COR-L47 (cell line): ENCODE results near the gene TMCO4.
A peak's percentile ranks its signal among the peaks of the same experiment; 100 is the strongest.
"Not testable (repeated sequence)": the region's sequence is repeated elsewhere in the genome, so short reads cannot be mapped to it uniquely, and the experiment has no call there.

ENCODE experiments used
- DNase-seq: peaks from one replicate; lab custom pipeline; 2025; lab: John Stamatoyannopoulos, UW

TMCO4 gene

DNA sequence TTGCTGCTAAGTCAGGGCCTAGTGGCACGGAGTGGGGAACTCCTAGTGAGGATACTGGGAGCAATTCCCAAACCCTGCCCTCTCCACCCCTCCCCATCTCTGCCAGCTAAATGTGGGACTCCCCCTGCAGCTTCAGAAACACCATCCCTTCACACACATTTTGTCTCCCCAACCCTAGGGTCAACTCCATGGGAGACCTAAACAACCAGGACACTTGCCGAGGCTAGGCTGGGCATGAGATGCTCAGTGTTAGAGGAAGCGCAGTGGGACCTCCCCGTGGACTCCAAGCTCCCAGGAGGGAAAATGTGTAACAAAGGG, 13.9 kb upstream of the TMCO4 start:
- DNase-seq = no peak

DNA sequence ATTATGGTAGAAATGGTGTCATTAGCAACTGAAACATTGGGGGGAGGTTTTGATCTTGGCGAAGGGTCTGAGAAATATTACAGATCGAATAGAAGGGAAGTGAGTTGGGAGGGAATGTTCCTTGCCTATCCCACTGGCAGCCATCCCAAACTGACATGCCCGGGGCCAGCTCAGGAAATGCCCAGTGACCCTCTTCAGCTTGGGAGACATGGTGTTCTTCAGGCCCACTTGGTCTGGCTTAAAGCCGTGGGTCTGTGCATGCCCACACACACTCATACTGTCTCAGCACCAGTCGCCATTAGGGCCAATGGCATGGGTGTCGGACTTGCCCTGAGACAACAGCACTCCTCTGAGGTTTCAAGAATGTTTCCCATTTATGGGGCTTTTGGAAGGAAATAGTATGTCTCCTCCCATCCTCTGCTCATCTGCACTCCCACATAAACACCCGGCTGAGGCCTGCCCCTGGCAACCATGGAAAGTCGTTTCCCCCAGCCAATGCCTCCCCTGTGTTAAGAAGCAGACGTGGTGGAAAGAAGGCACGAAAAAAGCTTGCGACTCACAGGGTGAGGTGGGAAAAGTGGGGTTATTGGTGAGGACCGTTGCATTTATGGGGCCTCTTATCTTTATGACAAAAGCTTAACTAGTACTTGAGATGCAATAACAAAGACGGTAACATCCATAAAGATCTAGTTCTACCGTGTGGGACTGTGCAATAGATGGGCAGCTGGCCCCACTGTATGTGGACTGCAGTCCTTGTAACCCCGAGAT, 13.3 kb upstream of the TMCO4 start:
- DNase-seq = no peak

DNA sequence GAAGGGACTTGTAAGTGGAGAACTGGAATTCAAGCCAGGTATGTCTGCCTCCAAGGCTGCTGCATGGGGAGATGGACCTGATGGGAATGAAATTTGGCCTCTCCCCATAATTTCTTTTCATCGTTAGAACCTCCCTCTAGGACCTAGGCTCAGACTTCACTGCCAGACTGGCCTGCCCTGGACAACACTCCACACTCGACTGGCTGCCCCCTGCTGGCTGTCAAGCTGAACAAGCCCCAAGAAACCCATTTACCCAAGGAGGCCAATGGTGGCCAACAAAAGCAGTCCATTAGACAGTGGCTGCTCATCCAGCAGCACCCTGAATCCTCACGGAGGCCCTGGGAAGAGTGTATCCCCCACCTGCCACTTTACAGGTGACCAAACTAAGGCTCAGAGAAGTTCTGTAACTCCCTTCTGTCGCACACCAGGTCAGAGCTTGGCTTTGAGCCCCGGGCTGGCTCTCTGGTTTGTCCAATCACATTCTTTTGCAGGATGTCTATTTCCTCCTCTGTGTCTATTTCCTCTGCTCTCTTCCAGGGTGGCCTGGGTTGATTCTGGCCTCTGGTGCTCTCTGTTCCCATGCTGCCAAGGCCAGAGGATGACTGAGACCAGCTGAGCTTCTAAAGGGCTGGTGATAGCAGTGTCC, 11.6 kb upstream of the TMCO4 start:
- no peak for DNase-seq

DNA sequence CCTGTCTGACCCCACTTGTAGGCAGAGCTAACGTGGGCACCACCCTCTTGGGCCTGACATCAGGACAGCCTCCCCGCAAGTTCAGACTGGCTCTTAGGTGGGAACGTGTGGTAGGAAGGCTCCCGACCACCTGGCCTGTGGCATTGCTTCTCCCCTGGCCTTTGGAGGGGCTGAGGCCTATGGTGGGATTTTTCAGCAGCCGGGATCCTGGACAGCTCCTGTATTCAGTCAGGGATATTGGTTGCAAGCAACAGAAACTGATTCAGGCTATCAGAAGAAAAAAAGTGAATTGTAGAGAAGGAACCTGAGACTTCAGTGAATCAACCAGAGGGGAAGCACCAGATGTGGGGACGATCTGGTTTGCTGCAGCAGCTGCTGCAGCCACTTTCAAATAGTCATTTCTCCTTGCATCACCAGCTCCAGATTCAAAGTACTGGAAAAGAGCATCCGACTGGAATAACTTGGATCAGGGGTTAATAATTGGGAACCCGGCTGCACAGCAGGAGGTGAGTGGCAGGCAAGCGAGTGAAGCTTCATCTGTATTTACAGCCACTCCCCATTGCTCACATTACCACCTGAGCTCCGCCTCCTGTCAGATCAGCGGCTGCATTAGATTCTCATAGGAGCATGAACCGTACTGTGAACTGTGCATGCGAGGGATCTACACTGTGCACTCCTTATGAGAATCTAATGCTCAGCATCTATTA, 9.5 kb upstream of the TMCO4 start:
- no peak for DNase-seq

DNA sequence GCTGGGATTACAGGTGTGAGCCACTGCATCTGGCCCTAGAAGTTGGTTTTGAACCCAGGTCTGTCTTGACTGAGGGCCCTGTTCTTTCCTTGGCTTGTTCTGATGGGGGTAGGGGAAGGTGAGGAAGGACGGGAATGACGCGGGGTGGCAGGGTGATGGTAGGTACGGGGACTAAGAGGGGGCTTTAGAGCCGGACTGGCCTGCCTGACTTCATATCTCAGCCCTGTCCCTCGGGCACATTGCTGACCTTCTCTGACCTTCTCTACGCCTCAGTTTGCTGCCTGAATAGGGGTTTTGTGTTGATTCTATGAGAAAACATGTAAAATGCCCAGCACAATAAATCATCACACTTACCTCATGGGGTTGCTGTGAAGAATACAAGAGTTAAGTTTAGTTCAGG, 8.6 kb upstream of the TMCO4 start:
- DNase-seq = no peak

DNA sequence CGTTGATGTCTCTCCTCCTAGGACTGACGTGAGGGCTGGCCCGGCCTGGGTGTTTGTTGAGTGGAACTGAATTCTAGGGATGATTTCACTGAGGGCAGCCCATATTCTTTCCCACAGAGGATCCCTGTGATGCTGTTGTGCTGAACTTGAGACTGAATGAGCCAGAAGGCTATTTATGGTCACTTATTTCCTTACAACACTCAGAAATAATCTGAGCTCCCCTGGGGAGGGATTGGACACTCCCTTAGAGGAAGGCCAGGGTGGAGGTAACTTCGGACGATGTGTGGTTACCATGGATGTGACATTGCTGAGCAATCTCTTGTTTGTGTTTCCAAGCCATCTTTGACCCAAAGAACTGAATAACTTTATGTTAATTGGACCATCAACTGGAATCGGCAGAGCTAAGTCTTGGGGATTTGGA, 5.1 kb upstream of the TMCO4 start:
- no peak for DNase-seq

DNA sequence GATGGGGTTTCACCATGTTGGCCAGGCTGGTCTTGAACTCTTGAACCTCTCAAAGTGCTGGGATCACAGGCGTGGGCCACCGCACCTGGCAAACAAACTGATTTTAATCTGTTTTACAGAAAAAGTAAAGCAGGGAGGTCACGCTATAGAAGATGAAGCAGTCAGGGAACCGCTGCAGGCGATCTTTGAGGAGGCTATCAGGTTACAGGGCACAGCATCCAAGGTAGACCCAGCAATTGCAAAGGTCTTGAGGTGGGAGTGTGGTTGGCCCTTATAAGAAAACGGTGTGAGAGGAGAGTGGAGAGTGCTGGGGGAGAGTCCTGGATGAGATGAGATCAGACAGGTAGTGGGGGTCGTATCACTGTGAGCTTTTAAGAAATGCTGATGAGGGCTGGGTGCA, 2.6 kb upstream of the TMCO4 start:
- no peak for DNase-seq

DNA sequence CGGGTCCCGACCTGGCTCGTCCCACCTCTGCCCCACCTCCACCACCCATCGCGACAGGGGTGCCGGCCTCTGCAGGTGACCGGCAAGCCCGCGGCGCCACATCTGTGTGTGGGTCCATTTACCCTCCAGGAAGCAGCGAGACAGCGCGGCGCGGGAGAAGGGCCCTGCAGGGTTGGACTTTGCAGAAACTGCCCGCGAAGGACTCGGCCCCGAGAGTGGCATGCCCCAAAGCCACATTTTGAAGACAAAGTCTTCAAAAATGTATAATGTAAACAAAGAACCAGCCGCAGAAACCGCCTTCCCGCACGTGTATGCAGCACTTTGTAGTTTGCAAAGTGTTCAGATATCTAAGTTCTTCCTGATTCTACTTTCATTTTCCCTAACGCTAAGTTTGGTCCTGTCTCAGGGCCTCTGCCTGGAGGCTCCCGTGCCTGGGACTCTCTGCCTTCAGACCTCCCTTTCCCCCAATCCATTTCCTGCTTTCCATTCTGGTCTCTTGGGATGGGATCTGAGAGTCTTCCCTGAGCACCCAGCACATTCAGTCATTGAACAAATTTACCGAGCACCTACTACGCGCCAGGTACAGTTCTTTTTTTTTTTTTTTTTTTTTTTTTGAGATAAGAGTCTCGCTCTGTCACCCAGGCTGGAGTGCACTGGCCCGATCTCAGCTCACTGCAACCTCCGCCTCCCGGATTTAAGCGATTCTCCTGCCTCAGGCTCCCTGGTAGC, 524 bp upstream of the TMCO4 start:
- DNase-seq = no peak

DNA sequence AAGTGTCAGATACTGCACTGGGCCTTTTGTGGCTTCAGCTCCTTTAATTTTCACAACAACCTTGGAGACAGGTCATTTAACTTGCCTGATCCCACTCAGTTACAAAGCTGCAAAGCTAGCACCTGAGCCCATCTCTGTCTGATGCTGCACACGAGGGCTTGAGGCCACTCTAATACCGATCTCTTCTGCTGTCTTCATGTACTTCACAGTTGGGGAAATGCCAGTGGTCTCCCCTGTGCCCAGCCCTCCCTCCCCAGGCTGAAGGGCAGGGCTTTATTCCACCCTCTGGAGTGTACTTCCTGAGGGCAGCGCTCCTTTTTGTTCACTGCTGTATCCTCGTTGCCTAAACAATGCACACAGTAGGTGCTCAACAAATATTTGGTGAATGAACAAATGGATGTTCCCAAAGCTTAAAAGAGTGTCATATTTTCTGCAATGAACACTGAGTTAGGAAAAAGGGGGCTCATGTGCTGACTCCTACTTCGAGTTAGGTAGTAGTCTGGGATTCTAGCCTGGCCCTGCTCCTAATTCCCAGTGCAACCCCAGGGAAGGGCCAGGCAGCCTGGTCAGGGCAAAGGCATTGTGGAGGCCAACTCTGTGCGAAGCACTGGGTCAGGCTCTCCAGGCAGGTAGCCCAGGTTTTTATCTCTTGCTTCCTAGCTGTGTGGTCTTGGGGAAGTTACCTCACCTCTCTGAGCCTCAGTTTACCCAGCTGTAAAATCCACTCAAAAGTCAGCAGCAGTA, 1.1 kb downstream of the TMCO4 start:
- DNase-seq = no peak

DNA sequence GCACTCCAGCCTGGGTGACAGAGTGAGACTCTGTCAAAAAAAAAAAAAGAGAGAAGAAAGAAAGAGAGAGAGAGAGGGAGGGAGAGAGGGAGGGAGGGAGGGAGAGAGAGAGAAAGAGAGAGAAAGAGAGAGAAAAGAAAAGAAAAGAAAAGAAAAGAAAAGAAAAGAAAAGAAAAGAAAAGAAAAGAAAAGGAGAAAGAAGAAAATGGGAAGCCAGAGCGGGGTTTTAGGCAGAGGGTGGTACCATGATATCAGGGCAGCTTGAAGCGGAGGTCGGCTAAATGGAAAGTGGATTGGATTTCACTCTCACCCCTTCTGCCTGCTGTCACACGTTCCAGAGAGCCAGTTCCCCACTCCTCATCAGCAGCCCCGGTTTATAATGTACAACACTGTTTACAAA, 1.9 kb downstream of the TMCO4 start:
- peak; percentile 24 for DNase-seq

DNA sequence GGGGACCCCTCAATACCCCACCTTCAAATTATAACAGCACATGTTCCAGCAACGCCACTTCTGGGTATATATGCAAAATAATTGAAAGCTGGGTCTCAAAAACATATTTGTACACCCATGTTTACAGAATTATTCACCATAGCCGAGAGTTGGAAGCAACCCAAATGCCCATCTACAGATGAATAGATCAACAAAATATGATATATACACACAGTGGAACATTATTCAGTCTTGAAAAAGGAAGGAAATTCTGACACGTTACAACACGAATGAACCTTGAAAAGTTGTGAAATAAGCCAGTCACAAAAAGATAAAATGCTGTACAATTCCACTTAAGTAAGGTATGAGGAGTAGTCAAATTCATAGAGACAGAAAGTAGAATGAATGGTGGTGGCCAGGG, 5.1 kb downstream of the TMCO4 start:
- no peak for DNase-seq

DNA sequence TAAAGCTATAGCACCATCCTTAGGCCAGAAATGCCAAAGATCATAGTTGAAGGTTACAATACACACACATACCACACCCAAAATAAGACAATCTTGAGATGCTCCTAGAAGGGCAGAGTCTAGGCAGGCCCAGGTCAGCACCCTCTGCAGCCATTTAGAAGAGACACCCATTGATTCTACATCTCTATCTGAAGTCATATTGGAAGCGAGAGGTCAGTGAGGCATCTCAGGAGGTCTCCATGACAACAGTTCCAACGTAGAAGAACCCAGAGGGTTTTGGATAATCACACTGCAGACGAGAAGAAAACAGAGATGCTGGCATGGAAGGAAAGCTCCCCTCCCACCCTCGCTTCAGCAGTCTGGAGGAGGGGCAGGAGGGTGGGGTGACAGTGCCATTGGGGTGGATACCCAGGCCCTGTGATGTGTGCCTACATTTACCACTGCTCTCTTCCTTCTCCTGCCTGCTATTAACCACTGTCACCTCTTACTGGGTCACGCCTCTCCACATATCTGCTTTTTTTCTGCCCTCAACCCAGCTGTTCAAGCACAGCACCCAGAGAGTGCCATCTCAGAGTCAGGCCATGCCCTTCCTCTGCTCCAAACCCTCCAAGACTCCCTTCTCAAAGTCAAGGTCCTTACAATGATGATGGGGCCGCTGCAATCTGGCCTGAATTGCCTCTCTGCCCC, 6.2 kb downstream of the TMCO4 start:
- no peak for DNase-seq

DNA sequence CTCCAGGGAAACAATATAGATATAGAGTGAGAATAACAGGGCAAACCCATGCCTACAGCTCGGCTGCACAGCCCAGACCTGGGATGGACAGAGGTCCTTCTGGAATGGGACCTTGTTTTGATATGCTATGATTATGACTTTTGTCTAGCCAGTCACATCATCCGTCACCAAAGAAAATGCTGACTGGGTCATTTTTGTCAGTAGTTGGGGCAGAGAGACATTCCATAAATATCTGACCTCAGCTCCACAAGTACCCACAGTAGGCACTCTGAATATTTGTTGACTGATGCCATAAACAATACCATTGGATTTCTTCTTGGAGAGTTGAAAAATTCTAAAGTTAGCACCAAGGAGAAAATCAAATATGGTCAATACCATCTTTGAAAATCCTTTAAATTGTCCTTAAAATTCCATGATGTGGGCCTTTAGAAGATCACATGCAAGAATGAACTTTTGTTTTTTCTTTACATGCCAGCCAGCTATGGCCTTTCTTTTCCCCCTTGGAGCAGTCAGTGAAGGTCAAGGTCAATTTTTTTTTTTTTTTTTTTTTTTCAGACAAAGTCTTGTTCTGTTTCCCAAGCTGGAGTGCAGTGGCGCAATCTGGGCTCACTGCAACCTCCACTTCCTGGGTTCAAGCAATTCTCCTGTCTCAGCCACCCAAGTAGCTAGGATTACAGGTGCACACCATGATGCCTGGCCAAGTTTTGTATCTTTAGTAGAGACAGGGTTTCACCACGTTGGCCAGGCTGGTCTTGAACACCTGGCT, 7.3 kb downstream of the TMCO4 start:
- DNase-seq = no peak

DNA sequence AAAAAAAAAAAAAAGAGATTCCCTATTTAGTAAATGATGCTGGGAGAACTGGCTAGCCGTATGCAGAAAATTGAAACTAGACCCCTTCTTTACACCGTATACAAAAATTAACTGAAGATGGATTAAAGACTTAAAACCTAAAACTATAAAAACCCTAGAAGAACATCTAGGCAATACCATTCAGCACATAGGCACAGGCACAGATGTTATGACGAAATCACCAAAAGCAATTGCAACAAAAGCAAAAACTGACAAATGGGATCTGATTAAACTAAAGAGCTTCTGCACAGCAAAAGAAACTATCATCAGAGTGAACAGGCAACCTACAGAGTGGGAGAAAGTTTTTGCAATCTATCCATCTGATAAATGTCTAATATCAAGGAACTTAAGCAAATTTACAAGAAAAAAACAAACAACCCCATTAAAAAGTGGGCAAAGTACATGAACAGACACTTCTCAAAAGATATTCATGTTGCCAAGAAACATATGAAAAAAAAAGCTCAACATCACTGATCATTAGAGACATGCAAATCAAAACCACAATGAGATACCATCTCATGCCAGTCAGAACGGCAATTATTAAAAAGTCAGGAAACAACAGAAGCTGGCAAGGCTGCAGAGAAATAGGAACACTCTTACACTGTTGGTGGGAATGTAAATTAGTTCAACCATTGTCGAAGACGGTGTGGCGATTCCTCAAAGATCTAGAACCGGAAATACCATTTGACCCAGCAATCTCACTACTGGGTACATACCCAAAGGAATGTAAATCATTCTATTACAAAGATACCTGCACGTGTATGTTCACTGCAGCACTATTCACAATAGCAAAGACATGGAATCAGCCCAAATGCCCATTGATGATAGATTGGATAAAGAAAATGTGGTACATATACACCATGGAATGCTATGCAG, 9.4 kb downstream of the TMCO4 start:
- DNase-seq = not testable (repeated sequence)

DNA sequence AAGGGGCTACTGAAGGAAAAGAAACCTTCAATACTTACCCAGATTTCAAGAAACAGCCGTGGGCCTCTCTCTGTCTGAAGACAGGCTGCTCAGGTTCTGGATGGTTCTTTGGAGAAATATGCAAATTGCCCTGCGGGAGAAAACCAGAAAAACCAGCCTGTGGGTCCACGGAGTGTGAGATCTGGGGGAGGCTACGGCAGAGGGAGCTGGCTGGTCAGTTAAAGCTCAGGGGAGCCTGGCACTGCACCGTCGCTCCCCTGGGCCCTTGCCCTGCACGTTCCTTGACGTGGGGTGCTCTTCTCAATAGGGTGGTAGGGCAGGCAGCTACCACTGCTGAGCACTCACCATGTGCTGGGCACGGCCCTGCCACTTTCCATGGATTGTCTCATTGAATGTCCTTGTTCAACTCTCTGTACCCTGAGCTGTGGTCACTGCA, 12.7 kb downstream of the TMCO4 start:
- no peak for DNase-seq

DNA sequence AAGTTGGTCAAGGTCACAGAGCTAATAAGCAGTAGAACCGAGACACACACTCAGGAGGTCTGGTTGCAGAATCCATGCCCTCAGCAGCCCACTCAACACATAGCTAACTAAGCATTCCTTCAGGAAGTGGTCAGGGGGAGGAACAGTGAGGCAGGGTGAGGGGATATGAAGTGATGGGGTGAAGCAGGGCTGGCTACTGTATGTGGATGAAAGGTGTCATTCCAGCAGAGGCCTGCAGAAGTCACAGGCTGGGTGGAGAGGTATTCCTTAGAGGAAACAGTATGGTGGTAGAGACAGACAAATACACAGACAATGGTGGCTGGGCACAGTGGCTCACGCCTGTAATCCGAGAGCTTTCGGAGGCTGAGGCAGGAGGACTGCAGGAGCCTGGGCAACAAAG, 14.1 kb downstream of the TMCO4 start:
- DNase-seq = no peak

DNA sequence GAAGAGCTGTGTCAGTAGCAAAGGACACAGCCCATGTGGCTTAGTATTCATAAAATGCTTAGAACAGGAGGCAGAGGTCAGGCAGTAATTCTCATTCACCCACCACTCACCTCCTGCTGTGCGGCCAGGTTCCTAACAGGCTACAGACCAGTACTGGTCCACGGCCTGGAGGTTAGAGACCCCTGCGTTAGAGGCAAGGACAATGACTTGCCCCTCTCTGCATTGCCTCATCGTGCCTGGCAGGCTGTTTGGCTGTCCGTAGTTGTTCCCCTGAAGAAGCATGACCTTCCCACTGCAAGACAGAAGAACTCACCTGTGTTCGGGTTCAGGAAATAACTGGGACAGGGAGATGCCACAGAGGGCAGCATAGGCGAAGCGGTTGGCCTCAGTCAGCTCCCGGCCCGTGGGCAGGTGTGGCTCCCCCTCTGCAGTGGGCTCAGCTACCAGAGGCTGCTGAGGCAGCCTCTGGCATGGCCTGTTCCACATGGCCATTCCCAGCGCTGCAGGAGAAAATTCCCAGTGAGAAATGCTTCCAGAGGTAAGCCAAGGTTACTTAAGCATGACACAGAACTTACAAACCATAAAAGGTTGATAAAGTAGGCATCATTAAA, 19.3 kb downstream of the TMCO4 start:
- no peak for DNase-seq

DNA sequence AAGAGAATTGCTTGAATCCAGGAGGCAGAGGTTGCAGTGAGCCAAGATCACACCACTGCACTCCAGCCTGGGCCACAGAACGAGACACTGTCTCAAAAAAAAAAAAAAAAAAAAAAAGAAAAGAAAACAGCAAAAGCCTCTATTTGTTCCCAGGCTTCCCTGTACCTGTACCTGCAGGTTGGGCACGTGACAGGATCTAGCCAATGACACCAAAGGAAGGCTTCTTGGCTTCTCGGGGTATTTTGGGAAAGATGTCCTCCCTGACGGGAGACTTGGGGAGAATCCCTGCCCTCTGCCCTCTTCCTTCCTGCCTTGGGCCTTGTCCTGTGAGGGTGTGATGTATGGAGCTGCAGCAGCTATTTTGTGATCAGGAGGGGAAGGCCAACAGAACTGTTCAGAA, 22.8 kb downstream of the TMCO4 start:
- no peak for DNase-seq

DNA sequence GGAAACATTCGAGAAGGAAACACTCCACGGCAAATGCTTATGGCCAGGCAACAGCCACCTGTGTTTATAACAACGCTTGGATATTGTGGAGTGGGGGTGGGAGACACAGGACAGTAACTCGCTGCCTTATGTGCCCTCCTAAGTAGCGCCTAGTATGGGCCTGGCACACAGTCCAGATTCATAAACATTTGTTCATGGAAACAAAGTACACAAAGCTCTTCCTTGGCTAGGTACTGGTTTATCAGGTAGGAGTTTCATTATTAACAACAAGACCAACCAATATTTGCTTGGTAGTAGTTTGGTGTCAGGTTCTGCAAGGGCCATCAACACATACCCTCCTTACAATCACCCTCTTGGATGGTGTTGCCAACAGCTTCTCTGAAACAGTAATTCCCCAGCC, 23.4 kb downstream of the TMCO4 start:
- DNase-seq = no peak
